ENCODE measurements around the gene TIMP2.

DNA sequence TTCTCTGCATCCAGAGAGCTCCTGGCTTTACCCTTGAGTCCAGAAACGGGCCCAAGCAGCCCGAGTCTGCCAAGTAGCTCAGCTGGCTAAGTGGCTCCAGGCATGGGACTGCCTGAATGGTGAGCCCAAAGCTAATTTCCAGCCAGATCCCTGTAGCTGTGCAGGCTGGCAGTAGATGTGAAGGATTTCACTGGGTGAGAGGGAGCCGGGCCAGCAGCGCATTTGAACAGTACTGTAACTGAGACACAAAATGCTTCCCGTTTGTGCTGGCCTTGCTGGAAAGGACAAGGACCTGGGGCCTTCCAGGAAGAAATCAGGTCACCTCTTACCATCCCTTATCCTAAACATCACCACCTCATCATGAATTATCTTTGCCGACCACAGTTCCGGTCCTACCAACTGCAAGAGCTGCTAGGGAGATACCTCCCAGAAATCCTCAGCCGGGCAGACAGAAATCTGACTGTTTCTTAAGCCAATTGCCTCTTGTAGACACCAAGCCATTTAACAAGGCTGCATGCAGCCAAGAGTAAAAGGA is 3.7 kb downstream of the TIMP2 start:
- TF ChIP-seq EZH2phosphoT487 (IDR thresholded peaks at IDR 0.05; ENCODE audit: unreplicated experiment): no peak
- TF ChIP-seq, protein P1, sequence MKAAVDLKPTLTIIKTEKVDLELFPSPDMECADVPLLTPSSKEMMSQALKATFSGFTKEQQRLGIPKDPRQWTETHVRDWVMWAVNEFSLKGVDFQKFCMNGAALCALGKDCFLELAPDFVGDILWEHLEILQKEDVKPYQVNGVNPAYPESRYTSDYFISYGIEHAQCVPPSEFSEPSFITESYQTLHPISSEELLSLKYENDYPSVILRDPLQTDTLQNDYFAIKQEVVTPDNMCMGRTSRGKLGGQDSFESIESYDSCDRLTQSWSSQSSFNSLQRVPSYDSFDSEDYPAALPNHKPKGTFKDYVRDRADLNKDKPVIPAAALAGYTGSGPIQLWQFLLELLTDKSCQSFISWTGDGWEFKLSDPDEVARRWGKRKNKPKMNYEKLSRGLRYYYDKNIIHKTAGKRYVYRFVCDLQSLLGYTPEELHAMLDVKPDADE (IDR thresholded peaks at IDR 0.05): no peak

Measured in GM23338 (cell line).